ENCODE results near the gene ZNF385D. TPM values are rescaled to one million over a fixed set of nuclear protein-coding genes. Genes with fewer than 3 reads are reported as not detected.

The ZNF385D gene
- polyA plus RNA-seq, 1 of the 3 experiments (the other 2 are of a cell fraction): 1.8 TPM

DNA sequence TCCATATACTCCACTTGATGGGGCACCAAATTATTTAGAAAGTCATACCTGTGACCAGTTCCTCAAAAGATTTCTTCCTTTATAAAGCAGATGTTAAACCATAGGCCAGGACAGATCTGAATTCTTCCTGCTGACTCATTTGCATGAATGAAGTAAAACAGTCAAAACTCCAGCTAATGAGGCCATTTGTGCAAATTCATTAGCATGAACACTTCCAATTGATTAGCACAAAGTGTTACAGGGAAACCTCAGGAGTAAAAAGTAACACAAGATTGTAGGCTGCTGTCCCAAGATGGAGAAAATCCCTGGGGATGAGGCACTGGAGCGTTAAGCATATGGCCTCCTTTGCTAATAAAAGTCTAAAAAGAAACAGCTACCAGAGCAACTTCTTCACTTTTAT lies 149.8 kb downstream of the ZNF385D start:
- H2AFZ ChIP-seq (ENCODE audit: low read depth): no peak overlapping the region
- WGBS (ENCODE audit: low lambda C conversion rate): 76% methylated on average over 1 of the region's 1 CpG
- H3K27ac ChIP-seq (ENCODE audit: low read depth in 2 of 2, low read length in 1 of 2): no peak overlapping the region
- DNase-seq: no peak
- no peak overlapping the region for H3K4me3 ChIP-seq (ENCODE audit: low read depth in 2 of 2, low read length in 1 of 2)
- no peaks in the 10 kb centered on the region for H3K4me1 ChIP-seq (ENCODE audit: control insufficient read depth in 1 of 2, insufficient read depth in 2 of 2, low read depth in 1 of 2, low read length in 1 of 2)
- no peak overlapping the region for H3K9ac ChIP-seq
- H3K27me3 ChIP-seq (ENCODE audit: insufficient read depth): no peaks in the 10 kb centered on the region
- POLR2A ChIA-PET: no interaction called here
- H3F3A ChIP-seq (replicated peaks; ENCODE audit: insufficient read depth): no peaks in the 10 kb centered on the region
- no peaks in the 10 kb centered on the region for H3K9me2 ChIP-seq
- CTCF ChIA-PET: no interaction called here
- no peak for TF ChIP-seq POLR2AphosphoS5 (IDR thresholded peaks at IDR 0.05; ENCODE audit: low read depth, low read length)
- TF ChIP-seq USF2 (IDR thresholded peaks at IDR 0.05; ENCODE audit: borderline replicate concordance, low read depth, low read length): no peak
- no peak for TF ChIP-seq RXRA (IDR thresholded peaks at IDR 0.05; ENCODE audit: borderline replicate concordance, low read depth)
- no peak for TF ChIP-seq EZH2phosphoT487 (IDR thresholded peaks at IDR 0.05; ENCODE audit: borderline replicate concordance, low read depth)
- no peak for TF ChIP-seq GATA2 (CRISPR knock-in tag; IDR thresholded peaks at IDR 0.05)
- no peak for TF ChIP-seq TCF12 (IDR thresholded peaks at IDR 0.05)
- TF ChIP-seq SIN3A (IDR thresholded peaks at IDR 0.05; ENCODE audit: borderline replicate concordance, low read depth, low read length): no peak
- TF ChIP-seq MEF2A (IDR thresholded peaks at IDR 0.05; ENCODE audit: borderline replicate concordance, low read depth): no peak
- no peak for TF ChIP-seq RCOR1 (IDR thresholded peaks at IDR 0.05; ENCODE audit: low read length)
- no peak for TF ChIP-seq YY1 (IDR thresholded peaks at IDR 0.05; ENCODE audit: low read depth)
- TF ChIP-seq TAF1 (IDR thresholded peaks at IDR 0.05; ENCODE audit: borderline replicate concordance, low read depth, low read length): no peak
- no peak for TF ChIP-seq IRF3 (IDR thresholded peaks at IDR 0.05; ENCODE audit: low read depth, low read length)
- no peak for TF ChIP-seq NRF1 (IDR thresholded peaks at IDR 0.05; ENCODE audit: low read depth, low read length)
- no peak for TF ChIP-seq FOXM1 (IDR thresholded peaks at IDR 0.05; ENCODE audit: low read depth)
- TF ChIP-seq FOXJ3 (CRISPR knock-in tag; IDR thresholded peaks at IDR 0.05): no peak
- TF ChIP-seq EP300 (IDR thresholded peaks at IDR 0.05; ENCODE audit: borderline replicate concordance in 1 of 2, low read depth in 1 of 2, low read length in 1 of 2): no peak
- TF ChIP-seq, protein P1, sequence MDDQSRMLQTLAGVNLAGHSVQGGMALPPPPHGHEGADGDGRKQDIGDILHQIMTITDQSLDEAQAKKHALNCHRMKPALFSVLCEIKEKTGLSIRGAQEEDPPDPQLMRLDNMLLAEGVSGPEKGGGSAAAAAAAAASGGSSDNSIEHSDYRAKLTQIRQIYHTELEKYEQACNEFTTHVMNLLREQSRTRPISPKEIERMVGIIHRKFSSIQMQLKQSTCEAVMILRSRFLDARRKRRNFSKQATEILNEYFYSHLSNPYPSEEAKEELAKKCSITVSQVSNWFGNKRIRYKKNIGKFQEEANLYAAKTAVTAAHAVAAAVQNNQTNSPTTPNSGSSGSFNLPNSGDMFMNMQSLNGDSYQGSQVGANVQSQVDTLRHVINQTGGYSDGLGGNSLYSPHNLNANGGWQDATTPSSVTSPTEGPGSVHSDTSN (IDR thresholded peaks at IDR 0.05): no peak
- no peaks in the 10 kb centered on the region for H3K36me3 ChIP-seq (replicated peaks in 1 of 2; ENCODE audit: control insufficient read depth in 1 of 2, insufficient read depth in 2 of 2, low read length in 1 of 2)
- H3K79me2 ChIP-seq (ENCODE audit: insufficient read depth): no peaks in the 10 kb centered on the region
- H4K20me1 ChIP-seq (ENCODE audit: insufficient read depth): no peaks in the 10 kb centered on the region
- no peak overlapping the region for H3K4me2 ChIP-seq
- no peaks in the 10 kb centered on the region for H3K9me3 ChIP-seq

GRCh38 chr3:21599890-21600289 lies 151.1 kb downstream of the ZNF385D start:
- 77% methylated on average over 6 of the region's 6 CpGs for WGBS (ENCODE audit: low lambda C conversion rate)
- Histone ChIP-seq H3K27me3 (ENCODE audit: insufficient read depth) (no peaks in the 10 kb centered on the region), H3K4me2 (no peak overlapping the region), H3K9me3 (no peaks in the 10 kb centered on the region), H3K9ac (no peak overlapping the region), H3K9me2 (no peaks in the 10 kb centered on the region), H4K20me1 (ENCODE audit: insufficient read depth) (no peaks in the 10 kb centered on the region), H2AFZ (ENCODE audit: low read depth) (no peak overlapping the region), H3K4me1 (ENCODE audit: control insufficient read depth in 1 of 2, insufficient read depth in 2 of 2, low read depth in 1 of 2, low read length in 1 of 2) (no peaks in the 10 kb centered on the region), H3F3A (replicated peaks; ENCODE audit: insufficient read depth) (no peaks in the 10 kb centered on the region), H3K27ac (ENCODE audit: low read depth in 2 of 2, low read length in 1 of 2) (no peak overlapping the region), H3K4me3 (ENCODE audit: low read depth in 2 of 2, low read length in 1 of 2) (no peak overlapping the region), H3K36me3 (replicated peaks in 1 of 2; ENCODE audit: control insufficient read depth in 1 of 2, insufficient read depth in 2 of 2, low read length in 1 of 2) (no peaks in the 10 kb centered on the region), H3K79me2 (ENCODE audit: insufficient read depth) (no peaks in the 10 kb centered on the region)
- DNase-seq: no peak
- POLR2A ChIA-PET: no interaction called here
- CTCF ChIA-PET: no interaction called here
- TF ChIP-seq RCOR1 (IDR thresholded peaks at IDR 0.05; ENCODE audit: low read length) (no peak), USF1 (IDR thresholded peaks at IDR 0.05; ENCODE audit: borderline replicate concordance, low read depth) (no peak), TEAD4 (IDR thresholded peaks at IDR 0.05; ENCODE audit: borderline replicate concordance, insufficient read depth) (no peak), NRF1 (IDR thresholded peaks at IDR 0.05; ENCODE audit: low read depth, low read length) (no peak), USF2 (IDR thresholded peaks at IDR 0.05; ENCODE audit: borderline replicate concordance, low read depth, low read length) (no peak), ELF1 (IDR thresholded peaks at IDR 0.05) (no peak), MXI1 (IDR thresholded peaks at IDR 0.05; ENCODE audit: low read depth, low read length) (no peak), IRF3 (IDR thresholded peaks at IDR 0.05; ENCODE audit: low read depth, low read length) (no peak), FOXM1 (IDR thresholded peaks at IDR 0.05; ENCODE audit: low read depth) (no peak), RAD21 (IDR thresholded peaks at IDR 0.05; ENCODE audit: low read length) (no peak)
- TF ChIP-seq, protein P2, sequence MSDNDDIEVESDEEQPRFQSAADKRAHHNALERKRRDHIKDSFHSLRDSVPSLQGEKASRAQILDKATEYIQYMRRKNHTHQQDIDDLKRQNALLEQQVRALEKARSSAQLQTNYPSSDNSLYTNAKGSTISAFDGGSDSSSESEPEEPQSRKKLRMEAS (IDR thresholded peaks at IDR 0.05; ENCODE audit: low read depth): no peak

All from SK-N-SH (cell line).